HG03460 (cell line): ENCODE data around the gene STX7.
A peak's percentile ranks its signal among the peaks of the same experiment; 100 is the strongest.

ENCODE experiments used
- ATAC-seq: cut with Tn5 transposase; IDR thresholded peaks from one replicate; pipeline ENCODE4 v1.9.1; 2021; ENCODE audit not compliant: unreplicated experiment

The STX7 gene

DNA sequence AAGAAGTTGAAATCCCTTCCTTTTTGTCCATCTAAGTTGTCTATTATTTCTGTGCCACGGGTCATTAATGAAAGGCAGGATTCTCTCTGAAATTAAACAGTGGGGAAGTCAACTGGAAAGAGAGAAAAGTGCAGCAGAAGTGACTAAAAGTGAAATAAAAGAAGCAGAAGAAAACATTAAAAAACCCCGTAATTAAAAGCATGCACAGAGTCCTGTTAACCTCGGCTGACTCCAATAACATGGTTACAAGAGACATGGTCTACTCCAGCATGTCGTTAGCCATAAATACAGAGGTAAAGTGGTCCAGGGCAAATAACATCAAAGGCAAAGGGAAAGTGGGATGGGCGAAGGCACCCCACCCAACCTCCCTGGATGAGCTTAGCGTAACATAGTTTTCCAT is 98.6 kb downstream of the STX7 start:
- no peak for ATAC-seq

DNA sequence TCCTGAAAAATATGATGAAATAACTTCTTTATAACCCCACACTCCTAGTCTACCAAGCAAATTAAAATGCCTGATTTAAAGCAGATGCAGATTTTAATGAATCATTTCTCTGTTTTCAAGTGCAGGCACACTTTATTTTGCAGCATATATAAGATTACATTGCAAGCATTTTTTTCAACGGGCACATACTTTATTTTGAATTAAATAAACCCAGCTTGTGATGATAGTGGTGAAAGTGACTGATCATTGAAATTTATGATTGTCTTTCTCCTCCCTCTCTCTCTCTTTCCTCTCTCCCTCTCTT is 99.5 kb downstream of the STX7 start:
- ATAC-seq: no peak

DNA sequence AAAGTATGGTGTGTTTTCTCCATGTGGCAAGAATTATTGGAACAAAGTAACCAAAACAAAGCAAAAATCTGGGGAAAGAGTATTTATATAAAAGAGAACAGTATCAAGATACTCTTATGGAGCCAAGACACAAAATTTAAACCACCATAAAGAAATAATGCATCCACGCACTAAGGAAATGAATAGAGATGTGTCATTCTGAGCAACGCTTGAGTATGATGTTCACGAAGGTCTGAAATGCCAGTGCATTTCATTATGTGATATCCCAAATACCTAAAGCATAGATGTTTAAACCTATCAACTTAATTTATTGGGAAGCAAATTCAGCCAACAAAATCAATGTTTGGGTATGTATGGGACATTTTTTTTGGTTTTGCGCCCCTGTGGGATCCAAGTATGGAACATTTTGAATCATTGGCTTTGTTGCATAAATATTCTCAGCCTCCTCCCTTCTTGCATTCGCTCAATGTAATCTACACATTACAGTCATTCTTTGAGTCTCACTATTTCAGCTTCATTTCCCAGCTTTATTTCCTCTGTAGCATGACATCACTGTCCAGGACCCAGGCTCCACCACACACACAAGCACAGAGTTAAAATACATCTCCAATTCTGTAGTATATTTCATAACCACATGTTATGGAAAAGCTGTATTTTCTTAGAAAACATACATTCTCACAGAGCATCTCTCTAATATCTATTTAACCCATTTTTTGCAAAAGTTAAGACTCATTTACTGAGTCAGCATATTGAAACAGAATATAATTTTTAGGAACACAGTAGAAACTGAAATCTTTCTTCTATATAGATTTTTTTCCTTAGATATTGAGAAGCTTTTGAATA is 100.0 kb downstream of the STX7 start:
- ATAC-seq: no peak

DNA sequence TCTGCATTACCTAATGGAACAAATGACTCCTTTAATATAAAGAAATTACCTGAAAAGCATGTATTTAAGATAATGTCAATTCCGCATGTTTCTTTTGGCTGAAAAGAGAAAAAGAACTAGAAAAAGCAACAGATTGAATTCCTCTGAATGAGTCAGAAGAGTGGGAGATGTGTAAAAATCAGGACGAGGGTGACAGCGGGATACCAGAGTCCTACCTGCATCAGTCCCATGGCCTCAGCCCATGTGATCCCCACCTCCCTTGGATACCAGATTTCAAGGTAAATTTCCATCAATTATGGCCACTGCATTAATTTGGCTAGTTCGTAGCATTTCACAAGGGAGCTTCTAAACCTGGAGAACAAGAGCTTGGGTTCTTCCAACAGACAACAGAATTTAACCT is 101.6 kb downstream of the STX7 start:
- no peak for ATAC-seq

DNA sequence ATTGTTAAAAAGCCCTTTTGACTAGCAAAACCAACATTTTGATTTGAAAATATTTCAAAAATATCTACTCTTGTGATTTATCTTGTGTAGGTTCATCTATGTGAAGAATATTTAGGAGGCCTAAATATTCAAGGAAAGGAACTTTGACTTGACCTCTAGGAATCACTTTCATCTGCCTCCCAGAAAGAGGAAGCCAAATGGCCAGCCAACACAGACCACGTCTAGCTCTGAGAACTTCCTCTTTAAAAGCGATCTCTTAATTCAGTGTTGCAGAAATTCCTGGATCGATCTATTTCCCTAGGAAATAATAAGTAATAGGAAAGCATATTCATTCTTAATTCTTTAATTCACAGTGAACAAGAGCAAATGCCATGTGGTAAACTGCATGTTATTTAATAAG is 102.1 kb downstream of the STX7 start:
- ATAC-seq: no peak

DNA sequence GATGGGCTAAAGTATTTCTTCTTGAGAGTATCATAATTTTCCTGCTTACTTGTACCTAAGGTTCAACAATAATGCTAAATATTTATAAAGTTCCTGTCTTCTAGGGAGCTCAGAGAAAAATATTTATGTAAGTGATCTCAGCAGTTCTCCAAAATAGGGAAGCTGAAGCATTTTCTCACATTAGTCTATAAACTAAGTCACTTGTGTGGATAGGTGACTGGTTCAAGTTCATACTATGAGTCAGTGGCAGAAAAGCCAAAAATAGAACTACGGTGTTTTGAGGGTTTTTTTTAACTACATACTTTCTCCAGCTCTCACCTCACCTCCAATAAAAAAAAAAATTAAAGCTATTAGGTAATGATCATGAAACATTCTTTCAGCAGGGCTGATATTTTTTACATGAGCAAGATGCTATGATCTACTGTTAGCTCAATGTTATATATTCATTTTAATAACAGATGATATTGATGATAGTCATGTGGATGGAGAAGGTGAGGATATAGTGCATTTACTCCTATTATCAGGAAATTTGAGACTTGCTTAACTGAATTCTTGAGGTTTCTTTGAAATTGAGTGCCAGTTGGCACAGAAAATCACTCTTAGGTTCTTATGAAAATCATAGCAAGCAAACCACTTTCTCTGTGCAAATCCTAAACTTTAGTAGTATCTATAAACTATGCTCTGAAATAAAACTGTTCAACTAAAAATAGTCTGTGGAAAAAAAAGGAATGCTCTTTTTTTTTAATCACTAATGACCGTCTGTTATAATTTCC is 107.6 kb downstream of the STX7 start:
- peak; percentile 56 for ATAC-seq

DNA sequence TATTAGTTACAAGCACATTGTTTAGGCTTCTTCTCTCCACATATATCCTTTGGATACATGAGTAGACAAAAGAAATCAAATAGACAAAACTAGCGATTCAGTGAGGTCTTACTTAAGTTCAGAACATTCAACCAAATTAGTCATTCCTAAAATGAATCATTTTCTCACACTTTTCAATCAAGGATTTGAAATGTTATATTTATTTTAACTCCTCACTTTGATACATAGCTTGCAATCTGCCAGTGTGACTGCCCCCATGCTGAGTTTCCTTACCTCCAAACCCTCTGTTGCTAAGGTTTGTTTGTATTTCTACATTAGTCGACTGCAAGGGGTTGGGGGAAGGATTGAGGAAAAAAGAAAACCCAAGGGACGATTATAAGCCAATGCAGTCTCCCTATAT is 108.2 kb downstream of the STX7 start:
- peak; percentile 9 for ATAC-seq

DNA sequence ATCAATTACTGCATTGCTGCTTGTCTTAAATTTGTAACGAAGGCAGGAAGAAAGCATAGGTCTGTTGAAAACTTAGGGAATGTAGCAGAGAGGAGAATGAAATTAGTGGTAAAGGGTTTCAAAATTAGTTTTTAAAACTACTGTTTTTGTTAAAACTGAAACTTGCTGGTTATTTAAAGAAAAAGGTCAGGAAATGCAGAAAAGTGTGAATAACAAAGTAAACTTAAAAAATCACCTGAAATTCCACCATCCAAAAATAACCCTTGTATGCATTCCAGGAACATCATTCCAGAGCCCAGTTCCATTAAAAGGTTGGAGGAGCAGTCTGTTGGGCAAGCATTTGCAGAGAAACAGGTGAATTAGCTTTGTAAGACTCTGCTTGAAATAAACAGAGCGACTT is 108.6 kb downstream of the STX7 start:
- no peak for ATAC-seq

DNA sequence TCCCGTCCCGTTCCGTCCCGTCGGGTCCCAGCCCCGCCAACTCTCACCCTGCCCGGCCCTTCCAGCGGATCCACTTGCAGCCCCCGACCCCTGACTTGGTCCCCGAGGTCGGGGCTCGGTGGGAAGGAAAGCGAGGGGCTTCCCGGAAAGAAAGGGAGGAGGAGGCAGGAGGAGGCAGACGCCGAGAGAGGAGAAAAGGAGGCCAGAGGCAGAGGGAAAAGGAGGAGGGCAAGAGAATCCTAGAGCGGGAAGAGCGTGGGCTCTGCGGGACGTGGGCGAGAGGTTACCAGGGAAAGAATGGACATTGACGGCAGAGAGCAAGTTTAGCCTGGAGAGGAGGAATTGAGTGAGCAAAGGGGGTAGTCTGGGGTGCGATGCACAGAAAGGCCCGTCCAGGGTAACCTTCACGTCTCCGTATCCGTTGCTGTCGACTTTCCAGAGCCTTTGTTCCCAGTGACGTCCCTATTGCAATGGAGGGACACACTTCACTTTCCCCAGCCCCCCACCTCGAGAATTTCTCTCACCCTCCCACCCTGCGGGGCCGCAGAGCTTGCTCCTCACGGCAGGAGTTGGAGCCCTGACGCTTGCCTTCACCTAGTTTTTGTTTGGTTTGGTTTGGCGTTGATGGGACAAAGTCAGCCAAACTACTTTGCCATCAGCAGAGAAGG is 111.2 kb downstream of the STX7 start:
- ATAC-seq: no peak

DNA sequence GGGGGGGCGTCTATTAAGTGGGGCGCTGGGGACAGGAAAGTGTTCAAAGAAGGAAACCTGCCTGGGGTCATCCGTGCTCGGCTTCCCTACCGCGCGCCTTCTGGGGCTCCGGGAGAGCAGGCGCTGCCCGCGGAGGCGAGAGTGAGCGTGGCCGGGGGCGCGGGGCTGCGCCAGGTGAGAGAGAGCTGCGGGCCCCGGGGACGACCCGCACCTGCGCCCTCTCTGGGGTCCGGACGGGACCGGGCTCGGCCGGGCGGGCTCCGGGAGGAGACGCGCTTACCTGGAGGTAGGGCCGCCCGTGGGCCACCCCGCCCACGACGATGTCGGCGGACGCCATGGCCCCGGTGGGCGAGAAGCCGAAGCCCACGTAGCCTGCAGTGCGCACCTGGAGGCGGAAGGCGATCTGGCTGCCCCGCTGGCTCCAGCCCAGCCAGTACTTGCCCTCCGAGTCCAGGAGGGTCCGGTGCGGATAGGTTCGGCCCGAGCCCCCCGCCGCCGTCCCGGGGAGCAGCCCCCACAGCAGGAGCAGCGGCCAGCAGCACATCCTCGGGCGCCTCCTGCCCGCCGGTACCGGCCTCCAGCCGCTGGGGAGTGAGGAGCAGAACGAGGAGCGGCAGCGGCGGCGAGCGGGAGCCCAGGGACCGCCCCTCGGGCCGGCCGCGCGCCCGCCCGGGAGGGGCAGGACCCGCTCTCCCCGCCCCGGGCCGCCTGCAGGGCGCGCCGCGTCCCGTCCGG is 111.9 kb downstream of the STX7 start, which contains the start of gene MOXD1:
Gene MOXD1 (minus strand): TSS at position 593 of the 735 bp plus-strand sequence. CDS start 49 bp downstream, at position 544.
- peak; percentile 51 for ATAC-seq

DNA sequence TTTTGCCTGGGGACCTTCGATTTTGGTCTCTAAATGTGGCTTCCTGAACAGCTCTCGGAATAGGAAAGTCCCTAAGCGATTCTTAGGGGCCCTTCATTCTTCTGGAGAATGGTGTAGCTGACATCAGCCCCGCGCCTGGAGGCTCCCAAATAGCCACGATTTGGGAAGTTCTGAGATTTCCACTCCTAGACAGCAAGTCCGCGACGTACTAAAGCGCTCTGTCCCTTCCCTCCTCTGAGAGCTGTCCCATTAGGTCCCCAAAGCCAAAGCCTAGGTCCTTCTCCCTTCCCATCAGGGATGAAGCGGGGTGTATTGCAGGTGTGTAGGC is 112.4 kb downstream of the STX7 start:
- ATAC-seq: no peak

DNA sequence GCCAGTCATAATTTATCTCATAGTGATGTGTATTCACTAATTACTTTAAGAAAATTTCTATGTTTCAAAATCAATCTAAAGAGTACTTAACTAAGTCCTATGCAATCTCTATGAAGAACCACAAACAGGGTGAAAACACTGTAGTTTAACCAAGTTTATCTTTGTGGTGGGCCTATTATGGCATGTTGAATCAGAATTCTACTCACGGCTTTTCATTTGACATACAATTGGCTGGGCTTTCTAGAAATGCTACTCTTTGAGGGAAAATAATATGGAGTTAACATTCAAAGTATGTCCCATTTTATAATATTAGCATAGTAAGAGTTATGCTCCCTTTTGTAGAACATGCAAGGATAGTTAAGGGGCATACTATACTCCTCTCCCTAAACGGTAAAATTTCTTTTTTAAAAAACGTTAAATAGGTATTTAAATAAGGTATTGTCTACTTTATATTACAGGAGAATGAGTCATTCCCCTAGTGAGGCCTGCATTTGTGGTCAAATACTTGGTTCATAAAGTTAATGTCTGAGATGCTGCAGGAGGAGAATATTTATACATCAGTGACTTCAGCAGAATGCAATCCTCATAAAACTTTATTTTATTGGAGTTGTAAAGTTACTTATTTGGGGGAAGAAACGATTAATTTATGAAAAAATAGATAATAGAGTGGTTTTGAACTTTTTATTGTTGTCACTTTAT is 113.4 kb downstream of the STX7 start:
- ATAC-seq: no peak
